Progenitor cell of endocrine pancreas (in vitro differentiated cells): ENCODE measurements around the gene DRC1. TPM values are rescaled to one million over a fixed set of nuclear protein-coding genes. Genes with fewer than 3 reads are reported as not detected.

Source experiments
- DNase-seq: peaks from one replicate; pipeline ENCODE4 v3.0.0; 2021; ENCODE audit warnings: low spot score; ENCODE audit not compliant: unreplicated experiment
- H3K27ac Mint-ChIP-seq: 2 replicates; pipeline ENCODE4 v1.8.0; 2021; ENCODE audit warnings: mild to moderate bottlenecking, moderate library complexity, mixed read lengths
- H3K27me3 Mint-ChIP-seq: 2 replicates; pipeline ENCODE4 v1.8.0; 2021; ENCODE audit warnings: mixed read lengths
- H3K36me3 Mint-ChIP-seq: 2 replicates; pipeline ENCODE4 v1.8.0; 2022; ENCODE audit warnings: mixed read lengths; ENCODE audit not compliant: insufficient read depth
- H3K4me1 Mint-ChIP-seq: 2 replicates; pipeline ENCODE4 v1.8.0; 2021; ENCODE audit warnings: low read depth, mixed read lengths
- H3K4me3 Mint-ChIP-seq: 2 replicates; pipeline ENCODE4 v1.8.0; 2021; ENCODE audit warnings: low read depth, mild to moderate bottlenecking, moderate library complexity, mixed read lengths
- H3K9me3 Mint-ChIP-seq: 2 replicates; pipeline ENCODE4 v1.8.0; 2021; ENCODE audit warnings: low read depth, mixed read lengths
- total RNA-seq: library from RNA; stranded (reverse); gene quantifications from 2 replicates; pipeline ENCODE4 v1.2.1, GENCODE V29; 2021
- TF ChIP-seq, protein P1 (sequence below): fragments of 200-600 bp; sonication (generic); IDR thresholded peaks from one replicate; pipeline ENCODE4 v1.5.0; 2021; ENCODE audit warnings: antibody characterized with exemption, mild to moderate bottlenecking; ENCODE audit not compliant: unreplicated experiment

The DRC1 gene
- total RNA-seq, 1 donor from 2014 or later: 0.57 TPM

DNA sequence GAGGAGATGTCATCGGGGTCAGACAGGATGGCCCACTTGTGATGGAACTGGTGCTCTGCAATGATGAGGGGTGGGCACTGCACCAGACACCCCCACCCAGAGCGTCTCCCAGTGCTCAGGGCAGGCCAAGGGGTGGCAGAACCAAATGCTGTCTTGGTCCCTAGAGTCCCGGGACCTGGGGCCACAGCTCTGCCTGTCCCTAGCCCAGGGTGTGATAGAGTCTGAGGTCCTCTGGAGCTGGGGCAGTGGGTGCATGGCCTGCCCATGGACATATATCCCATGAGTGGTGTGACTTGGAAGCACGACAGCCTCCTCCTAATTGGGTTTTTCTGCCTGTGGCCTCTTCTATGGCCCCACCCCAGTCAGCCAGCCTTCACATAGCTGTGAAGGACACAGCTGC, 82.9 kb downstream of the DRC1 start:
- DNase-seq: no peak
- Mint-ChIP-seq H3K4me3 (no peak overlapping the region), H3K36me3 (no peaks in the 10 kb centered on the region), H3K27ac (no peak overlapping the region), H3K9me3 (no peaks in the 10 kb centered on the region), H3K27me3 (peaks cover 9% of the 10 kb centered on the region), H3K4me1 (no peaks in the 10 kb centered on the region)
- TF ChIP-seq, protein P1, sequence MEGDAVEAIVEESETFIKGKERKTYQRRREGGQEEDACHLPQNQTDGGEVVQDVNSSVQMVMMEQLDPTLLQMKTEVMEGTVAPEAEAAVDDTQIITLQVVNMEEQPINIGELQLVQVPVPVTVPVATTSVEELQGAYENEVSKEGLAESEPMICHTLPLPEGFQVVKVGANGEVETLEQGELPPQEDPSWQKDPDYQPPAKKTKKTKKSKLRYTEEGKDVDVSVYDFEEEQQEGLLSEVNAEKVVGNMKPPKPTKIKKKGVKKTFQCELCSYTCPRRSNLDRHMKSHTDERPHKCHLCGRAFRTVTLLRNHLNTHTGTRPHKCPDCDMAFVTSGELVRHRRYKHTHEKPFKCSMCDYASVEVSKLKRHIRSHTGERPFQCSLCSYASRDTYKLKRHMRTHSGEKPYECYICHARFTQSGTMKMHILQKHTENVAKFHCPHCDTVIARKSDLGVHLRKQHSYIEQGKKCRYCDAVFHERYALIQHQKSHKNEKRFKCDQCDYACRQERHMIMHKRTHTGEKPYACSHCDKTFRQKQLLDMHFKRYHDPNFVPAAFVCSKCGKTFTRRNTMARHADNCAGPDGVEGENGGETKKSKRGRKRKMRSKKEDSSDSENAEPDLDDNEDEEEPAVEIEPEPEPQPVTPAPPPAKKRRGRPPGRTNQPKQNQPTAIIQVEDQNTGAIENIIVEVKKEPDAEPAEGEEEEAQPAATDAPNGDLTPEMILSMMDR: no peak

DNA sequence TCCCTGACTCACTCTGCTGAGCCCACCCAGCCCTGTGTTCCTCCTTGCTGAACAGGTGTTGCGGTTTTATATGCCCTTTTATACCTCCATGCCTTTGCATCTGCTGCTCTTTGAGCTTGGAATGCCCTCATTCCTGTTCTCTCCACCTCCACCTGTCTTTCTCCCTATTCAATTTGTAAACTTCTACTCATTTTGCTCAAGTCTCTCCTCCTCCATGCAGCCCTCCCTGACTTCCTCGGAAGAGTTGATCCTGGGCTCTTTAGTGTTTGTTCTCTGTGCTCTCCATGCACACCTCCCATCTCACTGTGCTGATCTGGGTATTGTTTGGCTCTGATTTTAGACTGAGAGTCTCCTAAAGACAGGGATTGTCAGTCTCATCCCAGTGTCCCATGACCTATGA, 83.4 kb downstream of the DRC1 start:
- no peaks in the 10 kb centered on the region for H3K4me1 Mint-ChIP-seq
- no peaks in the 10 kb centered on the region for H3K9me3 Mint-ChIP-seq
- TF ChIP-seq, protein P1: no peak
- H3K4me3 Mint-ChIP-seq: no peak overlapping the region
- H3K27ac Mint-ChIP-seq: no peak overlapping the region
- peaks cover 9% of the 10 kb centered on the region for H3K27me3 Mint-ChIP-seq
- no peak for DNase-seq
- H3K36me3 Mint-ChIP-seq: no peaks in the 10 kb centered on the region

DNA sequence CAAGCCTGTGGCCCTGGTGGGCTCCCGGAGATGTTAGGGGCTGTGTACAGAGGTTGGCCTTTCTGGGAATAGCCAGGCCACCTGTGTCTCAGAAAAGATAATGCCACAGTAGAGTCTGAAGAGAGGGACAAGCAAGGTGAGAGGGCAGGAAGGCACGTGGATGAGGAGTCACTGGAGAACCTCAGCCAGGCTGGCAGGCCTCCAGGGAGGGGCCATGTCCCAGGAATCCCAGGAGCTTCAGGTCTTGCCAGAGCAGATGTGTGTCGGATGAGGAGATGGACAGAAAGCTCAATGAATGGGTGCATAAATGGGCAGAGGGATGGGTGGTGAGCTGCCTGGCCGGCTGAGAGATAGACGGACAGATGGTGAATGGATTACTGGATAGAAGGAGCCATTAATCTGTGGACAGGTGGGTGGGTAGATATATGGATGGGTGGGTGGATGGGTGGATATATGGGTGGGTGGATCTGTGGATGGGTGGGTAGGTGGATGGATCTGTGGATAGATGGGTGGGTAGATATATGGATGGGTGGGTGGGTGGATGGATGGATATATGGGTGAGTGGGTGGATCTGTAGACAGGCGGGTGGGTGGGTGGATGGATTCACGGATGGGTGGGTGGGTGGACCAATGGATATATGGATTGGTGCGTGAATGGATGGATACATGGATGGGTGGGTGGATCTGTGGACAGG, 84.2 kb downstream of the DRC1 start:
- no peaks in the 10 kb centered on the region for H3K9me3 Mint-ChIP-seq
- H3K4me3 Mint-ChIP-seq: no peak overlapping the region
- H3K27me3 Mint-ChIP-seq: peaks cover 9% of the 10 kb centered on the region
- TF ChIP-seq, protein P1: no peak
- H3K4me1 Mint-ChIP-seq: no peaks in the 10 kb centered on the region
- H3K27ac Mint-ChIP-seq: no peak overlapping the region
- H3K36me3 Mint-ChIP-seq: no peaks in the 10 kb centered on the region
- no peak for DNase-seq

DNA sequence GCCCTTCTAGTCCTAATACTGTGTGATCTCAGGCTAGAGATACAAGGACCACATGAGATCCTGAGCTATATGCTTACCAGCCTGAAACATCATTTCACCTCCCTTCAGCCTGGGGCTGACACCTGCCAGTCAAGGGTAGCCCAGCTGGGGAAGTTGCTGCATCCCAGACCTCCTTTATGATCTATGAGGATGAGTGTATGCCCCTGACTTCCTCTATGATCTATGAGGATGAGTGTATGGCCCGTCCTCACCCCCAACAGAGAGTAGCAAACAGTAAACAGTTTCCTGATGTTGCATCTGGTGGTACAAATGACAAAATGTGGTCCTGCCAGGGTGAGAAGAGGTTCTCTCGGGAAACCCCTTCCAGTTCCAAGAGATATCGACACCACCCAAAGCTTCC, 85.1 kb downstream of the DRC1 start:
- H3K9me3 Mint-ChIP-seq: no peaks in the 10 kb centered on the region
- DNase-seq: no peak
- no peaks in the 10 kb centered on the region for H3K36me3 Mint-ChIP-seq
- TF ChIP-seq, protein P1: no peak
- H3K4me3 Mint-ChIP-seq: no peak overlapping the region
- H3K27me3 Mint-ChIP-seq: peaks cover 9% of the 10 kb centered on the region
- no peaks in the 10 kb centered on the region for H3K4me1 Mint-ChIP-seq
- no peak overlapping the region for H3K27ac Mint-ChIP-seq

DNA sequence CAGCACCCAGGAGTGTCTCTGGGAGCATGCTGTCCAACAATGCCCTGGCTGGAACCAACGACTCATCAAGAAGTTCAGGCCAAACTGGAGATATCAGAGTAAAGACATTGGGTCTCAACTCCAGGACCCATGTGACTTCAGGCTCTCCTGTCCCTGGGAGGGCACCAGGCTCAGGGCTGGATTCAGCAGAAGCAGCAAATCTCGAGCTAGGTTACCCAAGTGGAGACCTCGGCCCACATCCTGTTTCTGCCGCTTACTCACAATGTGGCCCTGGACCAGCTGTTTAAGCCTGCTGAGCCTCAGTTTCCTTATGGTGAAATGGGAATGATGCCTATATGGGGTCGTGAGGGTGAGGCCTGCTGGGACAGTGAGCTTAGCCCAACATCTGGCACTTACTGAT, 85.5 kb downstream of the DRC1 start:
- Mint-ChIP-seq H3K4me1 (no peaks in the 10 kb centered on the region), H3K36me3 (no peaks in the 10 kb centered on the region), H3K4me3 (no peak overlapping the region), H3K27me3 (peaks cover 9% of the 10 kb centered on the region), H3K27ac (no peak overlapping the region), H3K9me3 (no peaks in the 10 kb centered on the region)
- TF ChIP-seq, protein P1: no peak
- no peak for DNase-seq
